Caco-2 (cell line): Measurements from ENCODE around the gene TNFRSF9. TPM values are rescaled to one million over a fixed set of nuclear protein-coding genes. Genes with fewer than 3 reads are reported as not detected.
A peak's percentile ranks its signal among the peaks of the same experiment; 100 is the strongest.

Experiments used
- BruUV-seq: library from RNA; stranded (reverse); fragments of 400-500 nt; replicated peaks from 2 replicates; lab custom pipeline; 2021; lab: Mats Ljungman, UMichigan
- CTCF ChIA-PET: fragments of 300-600 bp; sonication (Branson Sonifier 250); formaldehyde crosslinking; loops from one replicate; lab custom pipeline; 2022; ENCODE audit warnings: antibody characterized with exemption; lab: Charles Lee
- POLR2A ChIA-PET: fragments of 300-600 bp; sonication (Branson Sonifier 250); formaldehyde crosslinking; loops from one replicate; lab custom pipeline; 2022; ENCODE audit warnings: antibody characterized with exemption; lab: Charles Lee
- DNase-seq, 2 experiments: peaks; one replicate each; pipeline versions ENCODE4 v3.0.0 to v3.0.0-alpha.2; 2020 to 2022
- H3K27me3 ChIP-seq: replicated peaks from 2 replicates; pipeline ENCODE4 v1.6.0; 2011; ENCODE audit warnings: low read length; ENCODE audit not compliant: control insufficient read depth, insufficient read depth
- H3K36me3 ChIP-seq: 2 replicates; pipeline ENCODE4 v1.5.1; 2011; ENCODE audit warnings: low read length; ENCODE audit not compliant: control insufficient read depth, insufficient read depth
- H3K4me1 ChIP-seq: fragments of 250-450 bp; sonication (Bioruptor Pico); 2 replicates; pipeline ENCODE4 v1.5.1; 2020; ENCODE audit warnings: mild to moderate bottlenecking
- H3K4me3 ChIP-seq: 2 replicates; pipeline ENCODE4 v1.5.1; 2011; ENCODE audit warnings: low read depth, mild to moderate bottlenecking, control low read depth, low read length
- H3K9me3 ChIP-seq: fragments of 250-450 bp; sonication (Bioruptor Pico); 2 replicates; pipeline ENCODE4 v1.5.1; 2020; ENCODE audit warnings: mild to moderate bottlenecking, moderate library complexity
- H3K27ac Mint-ChIP-seq: one replicate; pipeline ENCODE4 v1.8.0; 2022; ENCODE audit warnings: mixed read lengths; ENCODE audit not compliant: unreplicated experiment
- H3K27me3 Mint-ChIP-seq: one replicate; pipeline ENCODE4 v1.8.0; 2022; ENCODE audit warnings: mixed read lengths; ENCODE audit not compliant: insufficient read depth, unreplicated experiment
- H3K36me3 Mint-ChIP-seq: one replicate; pipeline ENCODE4 v1.8.0; 2022; ENCODE audit warnings: mild to moderate bottlenecking, mixed read lengths; ENCODE audit not compliant: insufficient read depth, unreplicated experiment
- H3K4me1 Mint-ChIP-seq: one replicate; pipeline ENCODE4 v1.8.0; 2022; ENCODE audit warnings: low read depth, mixed read lengths; ENCODE audit not compliant: unreplicated experiment
- H3K4me3 Mint-ChIP-seq: one replicate; pipeline ENCODE4 v1.8.0; 2022; ENCODE audit warnings: mild to moderate bottlenecking, moderate library complexity, mixed read lengths; ENCODE audit not compliant: unreplicated experiment
- H3K9me3 Mint-ChIP-seq: one replicate; pipeline ENCODE4 v1.8.0; 2022; ENCODE audit warnings: mixed read lengths; ENCODE audit not compliant: unreplicated experiment
- CTCF ChIP-seq, 2 experiments: fragments of 200-600 bp in 1 of 2; IDR thresholded peaks; 1 replicate in 1 of 2; 2 replicates in 1 of 2; pipeline versions ENCODE4 v1.5.1 to v1.8.0; 2011 to 2022; ENCODE audit warnings: antibody characterized with exemption in 1 of 2, control low read depth in 1 of 2, inconsistent platforms in 1 of 2, low read depth in 1 of 2, low read length in 1 of 2, mild to moderate bottlenecking in 1 of 2, moderate library complexity in 1 of 2; ENCODE audit not compliant: insufficient read depth in 1 of 2, severe bottlenecking in 1 of 2, unreplicated experiment in 1 of 2
- intact Hi-C: fragments of 100-400 bp; cut with micrococcal nuclease; formaldehyde crosslinking; loops from one replicate; pipeline ENCODE4 v1.10.0; 2022; ENCODE audit not compliant: unreplicated experiment
- total RNA-seq: library from RNA; stranded (reverse); gene quantifications from 2 replicates; pipeline ENCODE4 v1.2.3, GENCODE V29; 2022

The TNFRSF9 gene
- total RNA-seq, 1 experiment from 2014 or later = 0.54 TPM

GRCh38 chr1:7941437-7941793, 776 bp upstream of the TNFRSF9 start:
- DNase-seq = no peak
- Histone ChIP-seq H3K4me3 (no peak overlapping the region), H3K4me1 (peaks cover 16% of the 10 kb centered on the region; the same call in 1 of the 2 replicates), H3K36me3 (no peaks in the 10 kb centered on the region), H3K27me3 (no peaks in the 10 kb centered on the region), H3K9me3 (no peaks in the 10 kb centered on the region)
- ChIA-PET POLR2A (no interaction called here), CTCF (interaction anchor here (1.2 kb wide), 1 partner anchor 274 kb away, joined by 5 read pairs; no protein-coding TSS in a partner anchor)
- intact Hi-C loops = loop anchor here (5.0 kb wide), 1 partner anchor 39 kb away; no protein-coding TSS in a partner anchor
- Mint-ChIP-seq H3K9me3 (no peaks in the 10 kb centered on the region), H3K27me3 (no peaks in the 10 kb centered on the region), H3K36me3 (no peaks in the 10 kb centered on the region), H3K27ac (no peak overlapping the region), H3K4me3 (peak overlapping the region; percentile 67), H3K4me1 (peaks cover 26% of the 10 kb centered on the region)
- no TSS peak for BruUV-seq
- no peak for TF ChIP-seq CTCF (IDR thresholded peaks at IDR 0.05; ENCODE audit: insufficient read depth in 1 of 2, low read depth in 1 of 2, low read length in 1 of 2, severe bottlenecking in 1 of 2, unreplicated experiment in 1 of 2)

- Mint-ChIP-seq H3K9me3 (no peaks in the 10 kb centered on the region), H3K36me3 (no peaks in the 10 kb centered on the region), H3K4me1 (peaks cover 26% of the 10 kb centered on the region), H3K27me3 (no peaks in the 10 kb centered on the region), H3K4me3 (no peak overlapping the region), H3K27ac (no peak overlapping the region)
- Histone ChIP-seq H3K9me3 (no peaks in the 10 kb centered on the region), H3K4me3 (no peak overlapping the region), H3K36me3 (no peaks in the 10 kb centered on the region), H3K27me3 (no peaks in the 10 kb centered on the region), H3K4me1 (peaks cover 16% of the 10 kb centered on the region; the same call in 1 of the 2 replicates)
- DNase-seq = no peak
- intact Hi-C loops = loop anchor here (5.0 kb wide), 1 partner anchor 38 kb away; no protein-coding TSS in a partner anchor
- ChIA-PET POLR2A (interaction anchor here (0.5 kb wide), 1 partner anchor 27 kb away, joined by 3 read pairs; no protein-coding TSS in a partner anchor), CTCF (no interaction called here)
- no TSS peak for BruUV-seq
- no peak for TF ChIP-seq CTCF (IDR thresholded peaks at IDR 0.05; ENCODE audit: insufficient read depth in 1 of 2, low read depth in 1 of 2, low read length in 1 of 2, severe bottlenecking in 1 of 2, unreplicated experiment in 1 of 2)
These were observed 605 bp downstream of the TNFRSF9 start for GRCh38 chr1:7940034-7940433.

GRCh38 chr1:7938070-7938469, 2.6 kb downstream of the TNFRSF9 start:
- no peaks in the 10 kb centered on the region for H3K27me3 ChIP-seq
- TF ChIP-seq CTCF (IDR thresholded peaks at IDR 0.05; ENCODE audit: insufficient read depth in 1 of 2, low read depth in 1 of 2, low read length in 1 of 2, severe bottlenecking in 1 of 2, unreplicated experiment in 1 of 2) = no peak
- ChIA-PET POLR2A (no interaction called here), CTCF (no interaction called here)
- no TSS peak for BruUV-seq
- no peak overlapping the region for H3K4me3 ChIP-seq
- Mint-ChIP-seq H3K27me3 (no peaks in the 10 kb centered on the region), H3K9me3 (no peaks in the 10 kb centered on the region), H3K27ac (no peak overlapping the region), H3K4me1 (peaks cover 23% of the 10 kb centered on the region), H3K36me3 (no peaks in the 10 kb centered on the region), H3K4me3 (no peak overlapping the region)
- H3K36me3 ChIP-seq = no peaks in the 10 kb centered on the region
- intact Hi-C loops = no loop called here
- DNase-seq = no peak
- no peaks in the 10 kb centered on the region for H3K9me3 ChIP-seq
- peaks cover 16% of the 10 kb centered on the region; the same call in 1 of the 2 replicates for H3K4me1 ChIP-seq
